GM19395 (cell line): ENCODE measurements around the gene ENTPD2.
"Not testable (repeated sequence)": the region's sequence is repeated elsewhere in the genome, so short reads cannot be mapped to it uniquely, and the experiment has no call there.

ENCODE experiments used
- ATAC-seq: cut with Tn5 transposase; IDR thresholded peaks from one replicate; pipeline ENCODE4 v1.9.1; 2021; ENCODE audit warnings: mild to moderate bottlenecking, moderate library complexity; ENCODE audit not compliant: unreplicated experiment

The ENTPD2 gene

GRCh38 chr9:137048655-137049543 is 5.0 kb downstream of the ENTPD2 start:
- no peak for ATAC-seq

GRCh38 chr9:137046088-137046787 is 7.6 kb downstream of the ENTPD2 start, which contains the start of gene NPDC1:
TSS of gene NPDC1 (minus strand) at chr9:137046177. CDS start at chr9:137045989, 188 bp downstream.
- ATAC-seq = no peak

- ATAC-seq = no peak
Measured at GRCh38 chr9:137045294-137046087, 8.4 kb downstream of the ENTPD2 start.

GRCh38 chr9:137044502-137045177 is 9.2 kb downstream of the ENTPD2 start:
- no peak for ATAC-seq

GRCh38 chr9:137044037-137044436 is 9.8 kb downstream of the ENTPD2 start:
- no peak for ATAC-seq

- ATAC-seq = no peak
Measured at GRCh38 chr9:137042751-137043727, 10.8 kb downstream of the ENTPD2 start.

GRCh38 chr9:137041124-137041523 is 12.7 kb downstream of the ENTPD2 start:
- no peak for ATAC-seq

- no peak for ATAC-seq
Measured at GRCh38 chr9:137040568-137040967, 13.3 kb downstream of the ENTPD2 start.

- ATAC-seq = no peak
Measured at GRCh38 chr9:137039611-137040366, 14.1 kb downstream of the ENTPD2 start.

GRCh38 chr9:137038916-137039315 is 14.9 kb downstream of the ENTPD2 start:
- ATAC-seq = no peak

- ATAC-seq = no peak
Measured at GRCh38 chr9:137037483-137037882, 16.4 kb downstream of the ENTPD2 start.

- ATAC-seq = no peak
Measured at GRCh38 chr9:137037035-137037434, 16.8 kb downstream of the ENTPD2 start.

GRCh38 chr9:137035937-137036336 is 17.9 kb downstream of the ENTPD2 start:
- ATAC-seq = no peak

- no peak for ATAC-seq
Measured at GRCh38 chr9:137035507-137035834, 18.4 kb downstream of the ENTPD2 start.

- ATAC-seq = no peak
Measured at GRCh38 chr9:137034709-137035506, 19.0 kb downstream of the ENTPD2 start.

GRCh38 chr9:137034039-137034708 is 19.7 kb downstream of the ENTPD2 start:
- no peak for ATAC-seq

GRCh38 chr9:137033481-137033880 is 20.4 kb downstream of the ENTPD2 start:
- ATAC-seq = not testable (repeated sequence)
